Fibroblast of lung (primary cell): Measurements from ENCODE around the gene CLK4. TPM values are rescaled to one million over a fixed set of nuclear protein-coding genes. Genes with fewer than 3 reads are reported as not detected.

Experiments
- DNase-seq, 2 donors: peaks; one replicate each; pipeline versions ENCODE4 v3.0.0 to v3.0.0-alpha.2; 2010; ENCODE audit warnings: low read depth in 2 of 2
- H2AFZ ChIP-seq: 2 replicates; pipeline ENCODE4 v1.5.1; 2012; ENCODE audit warnings: low read length, control low read depth, inconsistent platforms
- H3K27ac ChIP-seq: 2 replicates; pipeline ENCODE4 v1.5.1; 2011; ENCODE audit warnings: low read length, control low read depth; ENCODE audit not compliant: insufficient read depth
- H3K27me3 ChIP-seq: 2 replicates; pipeline ENCODE4 v1.5.1; 2011; ENCODE audit warnings: mild to moderate bottlenecking, low read length; ENCODE audit not compliant: control insufficient read depth, insufficient read depth
- H3K36me3 ChIP-seq: 2 replicates; pipeline ENCODE4 v1.5.1; 2011; ENCODE audit warnings: low read length; ENCODE audit not compliant: control insufficient read depth, insufficient read depth
- H3K4me1 ChIP-seq: 2 replicates; pipeline ENCODE4 v1.5.1; 2011; ENCODE audit warnings: low read length; ENCODE audit not compliant: control insufficient read depth, insufficient read depth; ENCODE audit errors: extremely low read depth
- H3K4me2 ChIP-seq: 2 replicates; pipeline ENCODE4 v1.5.1; 2011; ENCODE audit warnings: low read length, control low read depth; ENCODE audit not compliant: insufficient read depth; ENCODE audit errors: extremely low read depth
- H3K4me3 ChIP-seq, 4 experiments: fragments of 200-600 bp in 1 of 4; sonication (generic) in 1 of 4; replicated peaks in 1 of 4; 2 replicates each; pipeline ENCODE4 v1.5.1; 2011 to 2016; ENCODE audit warnings: low read length in 4 of 4, low read depth in 3 of 4, mild to moderate bottlenecking in 3 of 4, control low read depth in 2 of 4, inconsistent platforms in 1 of 4, mixed read lengths in 1 of 4; ENCODE audit not compliant: insufficient read depth in 1 of 4; ENCODE audit errors: control extremely low read depth in 1 of 4
- H3K79me2 ChIP-seq: 2 replicates; pipeline ENCODE4 v1.5.1; 2012; ENCODE audit warnings: mild to moderate bottlenecking, low read length, inconsistent platforms; ENCODE audit not compliant: control insufficient read depth, insufficient read depth
- H3K9ac ChIP-seq: 2 replicates; pipeline ENCODE4 v1.5.1; 2011; ENCODE audit warnings: mild to moderate bottlenecking, low read length, control low read depth; ENCODE audit not compliant: insufficient read depth
- H3K9me3 ChIP-seq: 2 replicates; pipeline ENCODE4 v1.5.1; 2012; ENCODE audit warnings: low read depth, low read length; ENCODE audit not compliant: control insufficient read depth, insufficient read depth
- H4K20me1 ChIP-seq: 2 replicates; pipeline ENCODE4 v1.5.1; 2011; ENCODE audit warnings: low read length; ENCODE audit not compliant: control insufficient read depth, insufficient read depth; ENCODE audit errors: extremely low read depth
- EZH2 ChIP-seq: IDR thresholded peaks from 2 replicates; pipeline ENCODE4 v1.5.1; 2012; ENCODE audit warnings: low read length, control low read depth, mild to moderate bottlenecking; ENCODE audit errors: missing control alignments
- polyA plus RNA-seq, 2 donors: library from polyadenylated mRNA; depleted of rRNA in 1 of 2; stranded (reverse) in 1 of 2; unstranded in 1 of 2; fragments of >200 nt; gene quantifications; 2 replicates each; pipeline ENCODE4 v1.2.1, GENCODE V29; 2011 to 2012; ENCODE audit warnings: missing spikeins in 1 of 2
- total RNA-seq: library from RNA; depleted of rRNA; stranded (reverse); fragments of >200 nt; gene quantifications from 2 replicates; pipeline ENCODE4 v1.2.1, GENCODE V29; 2014
- TF ChIP-seq, protein P1 (sequence below), 2 donors: IDR thresholded peaks in 1 of 2; conservative IDR thresholded peaks in 1 of 2; 1 replicate in 1 of 2; 2 replicates in 1 of 2; pipeline ENCODE4 v1.5.1; 2011 to 2012; ENCODE audit warnings: low read length in 2 of 2, control low read depth in 1 of 2, inconsistent platforms in 1 of 2, low read depth in 1 of 2, mild to moderate bottlenecking in 1 of 2

CLK4 gene
- total and polyA plus RNA-seq, 2 donors (not counting 1 experiment from before 2014, with no cell fraction given) = 20.7 to 27.9 TPM

DNA sequence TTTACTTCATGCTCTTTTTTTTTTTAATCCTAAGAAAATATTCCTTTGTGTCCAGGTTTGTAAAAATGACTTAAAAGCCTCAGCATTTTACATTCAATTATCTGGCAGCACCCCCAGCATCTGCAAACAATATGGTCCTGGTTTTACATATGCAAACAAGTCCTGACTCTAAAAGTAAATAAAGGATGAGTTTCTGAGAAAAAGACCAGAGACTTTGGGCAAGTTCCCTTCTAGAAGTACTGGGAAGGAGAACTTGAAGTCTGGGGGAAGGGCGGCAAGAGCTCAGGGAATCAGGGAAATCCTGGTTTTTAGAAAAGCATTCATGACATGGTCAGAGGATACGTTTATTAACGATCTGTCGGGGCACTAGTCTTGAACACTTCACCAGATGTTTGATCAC, 62.5 kb downstream of the CLK4 start:
- Histone ChIP-seq H3K4me3 (no peak overlapping the region), H3K4me2 (no peak overlapping the region), H3K9ac (no peak overlapping the region), H3K9me3 (no peaks in the 10 kb centered on the region), H3K36me3 (no peaks in the 10 kb centered on the region), H3K79me2 (no peaks in the 10 kb centered on the region), H3K27ac (no peak overlapping the region), H3K4me1 (no peaks in the 10 kb centered on the region), H3K27me3 (no peaks in the 10 kb centered on the region), H2AFZ (no peak overlapping the region), H4K20me1 (no peaks in the 10 kb centered on the region)
- TF ChIP-seq, protein P1, sequence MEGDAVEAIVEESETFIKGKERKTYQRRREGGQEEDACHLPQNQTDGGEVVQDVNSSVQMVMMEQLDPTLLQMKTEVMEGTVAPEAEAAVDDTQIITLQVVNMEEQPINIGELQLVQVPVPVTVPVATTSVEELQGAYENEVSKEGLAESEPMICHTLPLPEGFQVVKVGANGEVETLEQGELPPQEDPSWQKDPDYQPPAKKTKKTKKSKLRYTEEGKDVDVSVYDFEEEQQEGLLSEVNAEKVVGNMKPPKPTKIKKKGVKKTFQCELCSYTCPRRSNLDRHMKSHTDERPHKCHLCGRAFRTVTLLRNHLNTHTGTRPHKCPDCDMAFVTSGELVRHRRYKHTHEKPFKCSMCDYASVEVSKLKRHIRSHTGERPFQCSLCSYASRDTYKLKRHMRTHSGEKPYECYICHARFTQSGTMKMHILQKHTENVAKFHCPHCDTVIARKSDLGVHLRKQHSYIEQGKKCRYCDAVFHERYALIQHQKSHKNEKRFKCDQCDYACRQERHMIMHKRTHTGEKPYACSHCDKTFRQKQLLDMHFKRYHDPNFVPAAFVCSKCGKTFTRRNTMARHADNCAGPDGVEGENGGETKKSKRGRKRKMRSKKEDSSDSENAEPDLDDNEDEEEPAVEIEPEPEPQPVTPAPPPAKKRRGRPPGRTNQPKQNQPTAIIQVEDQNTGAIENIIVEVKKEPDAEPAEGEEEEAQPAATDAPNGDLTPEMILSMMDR (conservative IDR thresholded peaks at IDR 0.05 in 1 of 2, IDR thresholded peaks at IDR 0.05 in 1 of 2; ENCODE audit: low read depth in 1 of 2, low read length in 2 of 2) = no peak
- TF ChIP-seq EZH2 = no peak
- DNase-seq = no peak

DNA sequence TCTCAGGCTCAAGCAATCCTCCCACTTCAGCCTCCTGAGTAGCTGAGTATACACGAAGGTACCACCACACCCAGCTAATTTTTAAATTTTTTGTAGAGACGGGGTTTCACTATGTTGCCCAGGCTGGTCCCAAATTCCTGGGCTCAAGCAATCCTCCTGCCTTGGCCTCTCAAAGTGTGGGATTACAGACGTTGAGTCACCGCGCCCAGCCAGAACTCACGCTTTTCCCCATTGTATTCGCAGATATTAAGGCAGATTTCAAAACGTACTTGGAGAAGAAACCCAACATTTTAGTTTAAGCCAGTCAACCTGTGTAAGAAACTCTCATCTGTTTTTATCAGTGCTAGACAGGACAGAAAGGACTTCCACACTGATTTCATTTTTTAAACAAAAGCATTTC, 63.2 kb downstream of the CLK4 start:
- no peaks in the 10 kb centered on the region for H4K20me1 ChIP-seq
- TF ChIP-seq, protein P1 (conservative IDR thresholded peaks at IDR 0.05 in 1 of 2, IDR thresholded peaks at IDR 0.05 in 1 of 2; ENCODE audit: low read depth in 1 of 2, low read length in 2 of 2) = no peak
- TF ChIP-seq EZH2 = no peak
- no peak overlapping the region for H3K27ac ChIP-seq
- H3K9me3 ChIP-seq = no peaks in the 10 kb centered on the region
- H3K4me1 ChIP-seq = no peaks in the 10 kb centered on the region
- no peak overlapping the region for H3K4me2 ChIP-seq
- H3K9ac ChIP-seq = no peak overlapping the region
- H3K36me3 ChIP-seq = no peaks in the 10 kb centered on the region
- H3K79me2 ChIP-seq = no peaks in the 10 kb centered on the region
- no peak for DNase-seq
- no peaks in the 10 kb centered on the region for H3K27me3 ChIP-seq
- no peak overlapping the region for H3K4me3 ChIP-seq
- H2AFZ ChIP-seq = no peak overlapping the region

DNA sequence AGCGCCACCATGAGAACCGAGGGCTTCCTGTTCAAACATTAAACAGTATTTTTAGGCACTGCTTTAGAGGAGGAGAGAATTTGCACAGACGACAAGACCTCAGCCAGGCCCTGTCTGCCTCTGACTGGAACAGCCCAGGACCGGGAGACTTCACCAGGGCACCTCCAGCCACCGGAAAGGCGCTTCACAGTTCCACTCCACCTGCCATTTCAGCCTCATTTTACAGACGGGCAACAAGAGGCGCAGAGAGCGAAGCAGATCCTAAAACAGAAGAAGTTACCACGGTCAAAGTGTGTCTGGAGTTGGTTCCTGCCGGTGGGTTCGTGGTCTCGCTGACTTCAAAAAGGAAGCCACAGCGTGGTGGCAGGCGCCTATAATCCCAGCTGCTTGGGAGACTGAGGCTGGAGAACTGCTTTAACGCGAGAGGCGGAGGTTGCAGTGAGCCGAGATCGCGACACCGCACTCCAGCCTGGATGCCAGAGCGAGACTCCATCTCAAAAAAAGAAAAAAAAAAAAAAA, 65.0 kb downstream of the CLK4 start:
- Histone ChIP-seq H4K20me1 (no peaks in the 10 kb centered on the region), H2AFZ (no peak overlapping the region), H3K4me2 (no peak overlapping the region), H3K9ac (no peak overlapping the region), H3K36me3 (no peaks in the 10 kb centered on the region), H3K27ac (no peak overlapping the region), H3K9me3 (no peaks in the 10 kb centered on the region), H3K4me3 (no peak overlapping the region), H3K79me2 (no peaks in the 10 kb centered on the region), H3K4me1 (no peaks in the 10 kb centered on the region), H3K27me3 (no peaks in the 10 kb centered on the region)
- DNase-seq = no peak
- TF ChIP-seq, protein P1 (conservative IDR thresholded peaks at IDR 0.05 in 1 of 2, IDR thresholded peaks at IDR 0.05 in 1 of 2; ENCODE audit: low read depth in 1 of 2, low read length in 2 of 2) = no peak
- TF ChIP-seq EZH2 = no peak
